HepG2 (cell line): ENCODE measurements around the gene GTF2H4. TPM values are rescaled to one million over a fixed set of nuclear protein-coding genes. Genes with fewer than 3 reads are reported as not detected.
"Not testable (repeated sequence)": the region's sequence is repeated elsewhere in the genome, so short reads cannot be mapped to it uniquely, and the experiment has no call there.

ENCODE experiments used
- ATAC-seq: fragments of 200-7000 bp; cut with Tn5 transposase; 3 replicates; pipeline ENCODE4 v1.9.1; 2020; ENCODE audit warnings: mild to moderate bottlenecking, moderate library complexity
- BruUV-seq: library from RNA; stranded (reverse); fragments of 400-500 nt; replicated peaks from 2 replicates; lab custom pipeline; 2021; lab: Mats Ljungman, UMichigan
- CTCF ChIA-PET: fragments of 300-600 bp; formaldehyde crosslinking; extraction: SDS; loops from one replicate; lab custom pipeline; 2021; ENCODE audit warnings: low total read pairs, inconsistent platforms, low intra/inter-chr PET ratio; lab: Yijun Ruan, JAX
- POLR2A ChIA-PET: fragments of 350-600 bp; sonication (Branson Sonifier 250); formaldehyde crosslinking; loops from one replicate; lab custom pipeline; 2020; ENCODE audit warnings: antibody characterized with exemption, inconsistent platforms; lab: Yijun Ruan, JAX
- DNase-seq: peaks from one replicate; pipeline ENCODE4 v3.0.0-alpha.2; 2015; ENCODE audit warnings: low spot score
- FAIRE-seq: peaks from 3 replicates; lab custom pipeline; 2011; peaks lifted over from hg19 to GRCh38; lab: Jason Lieb, UNC
- H2AFZ ChIP-seq: one replicate; pipeline ENCODE4 v1.6.1; 2011; ENCODE audit warnings: low read length, inconsistent platforms
- H3K27ac ChIP-seq: fragments of 300-600 bp; 3 replicates; pipeline ENCODE4 v1.8.0; 2011; ENCODE audit warnings: mixed run types, mild to moderate bottlenecking, mixed read lengths, low read length, inconsistent platforms; ENCODE audit not compliant: insufficient read depth; ENCODE audit errors: extremely low read length
- H3K27me3 ChIP-seq, 2 experiments: fragments of 200-600 bp in 1 of 2; 2 replicates in 1 of 2; 3 replicates in 1 of 2; pipeline versions ENCODE4 v1.6.0 to v1.8.0; 2011; ENCODE audit warnings: low read length in 2 of 2, mild to moderate bottlenecking in 2 of 2, moderate library complexity in 2 of 2, inconsistent platforms in 1 of 2; ENCODE audit not compliant: insufficient read depth in 2 of 2, control insufficient read depth in 1 of 2
- H3K36me3 ChIP-seq, 2 experiments: fragments of 200-600 bp in 1 of 2; replicated peaks in 1 of 2; 2 replicates in 1 of 2; 3 replicates in 1 of 2; pipeline versions ENCODE4 v1.5.1 to v1.8.0; 2011; ENCODE audit warnings: low read length in 2 of 2, inconsistent platforms in 1 of 2; ENCODE audit not compliant: insufficient read depth in 2 of 2, control insufficient read depth in 1 of 2
- H3K4me1 ChIP-seq: 2 replicates; pipeline ENCODE4 v1.5.1; 2012; ENCODE audit warnings: low read length, inconsistent platforms; ENCODE audit not compliant: insufficient read depth
- H3K4me2 ChIP-seq: 2 replicates; pipeline ENCODE4 v1.6.0; 2011; ENCODE audit warnings: low read depth, low read length, inconsistent platforms
- H3K4me3 ChIP-seq, 3 experiments: fragments of 200-600 bp in 1 of 3; sonication (generic), shearing (Covaris generic) in 1 of 3; replicated peaks in 1 of 3; 2 replicates each; pipeline ENCODE4 v1.5.1; 2011 to 2016; ENCODE audit warnings: low read length in 3 of 3, inconsistent platforms in 2 of 3, low read depth in 2 of 3, mild to moderate bottlenecking in 2 of 3, control low read depth in 1 of 3, mixed read lengths in 1 of 3; ENCODE audit not compliant: insufficient read depth in 1 of 3
- H3K79me2 ChIP-seq: one replicate; pipeline ENCODE4 v1.6.1; 2011; ENCODE audit warnings: low read length, inconsistent platforms; ENCODE audit not compliant: insufficient read depth
- H3K9ac ChIP-seq: 2 replicates; pipeline ENCODE4 v1.6.0; 2011; ENCODE audit warnings: mild to moderate bottlenecking, low read depth, low read length, inconsistent platforms; ENCODE audit not compliant: insufficient read depth
- H3K9me3 ChIP-seq: 2 replicates; pipeline ENCODE4 v1.5.1; 2012; ENCODE audit warnings: mild to moderate bottlenecking, low read length
- H4K20me1 ChIP-seq: 2 replicates; pipeline ENCODE4 v1.6.0; 2011; ENCODE audit warnings: inconsistent platforms, mild to moderate bottlenecking, low read length, moderate library complexity; ENCODE audit not compliant: insufficient read depth
- ASH2L ChIP-seq: fragments of 300-600, 200-600 bp; sonication (generic); IDR thresholded peaks from 2 replicates; pipeline ENCODE4 v1.7.0; 2017; ENCODE audit warnings: low read depth, mild to moderate bottlenecking, moderate library complexity, mixed read lengths, low read length; ENCODE audit not compliant: insufficient read length
- NCOA2 ChIP-seq: sonication (generic); formaldehyde crosslinking; IDR thresholded peaks from 2 replicates; pipeline ENCODE4 v1.8.0; 2022; ENCODE audit warnings: inconsistent platforms
- WGBS: methylation state at CpG from one replicate; pipeline ENCODE4 v1.1.6; 2017; ENCODE audit warnings: low lambda C conversion rate; 5-methylcytosine and 5-hydroxymethylcytosine counted together
- in situ Hi-C: cut with HindIII; loops from 2 replicates; pipeline ENCODE4 v1.10.0; 2017; ENCODE audit warnings: low pct_unique_long_range_greater_than_20kb; ENCODE audit not compliant: extremely low pct_ligation_motif_present
- intact Hi-C: fragments of 100-400 bp; cut with micrococcal nuclease; formaldehyde crosslinking; loops from one replicate; pipeline ENCODE4 v1.10.0; 2022; ENCODE audit not compliant: unreplicated experiment
- polyA plus RNA-seq, 8 experiments: library from polyadenylated mRNA; depleted of rRNA in 3 of 8; stranded (reverse) in 7 of 8; unstranded in 1 of 8; fragments of >200 nt; fragmentation: Illumina TruSeq in 4 of 8; extraction: Trizol in 4 of 8; gene quantifications; 2 replicates each; pipeline versions ENCODE4 v1.2.1 to v1.2.3, GENCODE V29; 2011 to 2016; ENCODE audit warnings: low read depth in 4 of 8, missing spikeins in 1 of 8, mixed read lengths in 1 of 8; ENCODE audit not compliant: insufficient read depth in 1 of 8
- total RNA-seq, 5 experiments: library from RNA; depleted of rRNA; stranded (reverse); fragments of >200 nt; fragmentation: Illumina TruSeq; extraction: Trizol; gene quantifications; 2 replicates each; pipeline ENCODE4 v1.2.3, GENCODE V29; 2016; ENCODE audit warnings: low read depth in 1 of 5

GTF2H4 gene
- total and polyA plus RNA-seq, 2 of the 13 experiments (the other 11 are each of a cell fraction or from before 2014, with no cell fraction given) = 15.9 to 49.3 TPM

DNA sequence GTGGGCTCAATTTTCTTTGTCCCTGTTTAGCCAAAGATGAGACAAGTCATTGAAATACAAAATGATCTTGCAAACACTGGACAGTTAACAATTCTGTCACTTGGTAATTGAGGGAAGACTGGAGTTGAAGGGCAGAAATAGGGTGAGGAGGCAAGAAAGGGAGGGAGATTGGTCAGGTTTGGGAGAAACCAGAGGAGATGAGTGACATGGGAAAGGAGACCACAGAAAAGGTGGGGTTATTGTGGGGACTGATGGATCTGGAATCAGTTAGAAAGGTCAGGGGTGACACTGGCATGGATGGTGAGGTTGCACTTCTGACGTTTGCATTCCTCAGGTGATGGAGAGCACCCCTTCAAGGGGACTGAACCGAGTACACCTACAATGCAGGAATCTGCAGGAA is 693 bp downstream of the GTF2H4 start:
- in situ Hi-C loops = no loop called here
- FAIRE-seq (no peak), DNase-seq (no peak), ATAC-seq (no peak)
- peak overlapping the region; percentile 76 to 98 (median 82) for H3K4me3 ChIP-seq
- H3K79me2 ChIP-seq = peaks cover 17% of the 10 kb centered on the region
- H3K27ac ChIP-seq = peak overlapping the region; percentile 22
- H3K4me1 ChIP-seq = peaks cover 42% of the 10 kb centered on the region
- no peak overlapping the region for H2AFZ ChIP-seq
- no TSS peak for BruUV-seq
- H3K36me3 ChIP-seq = peaks cover 4 to 26% of the 10 kb centered on the region in 2 experiments; a peak in 4 of 5 replicates
- H3K27me3 ChIP-seq = no peaks in the 10 kb centered on the region; a peak in 1 of 5 replicates
- no peaks in the 10 kb centered on the region for H4K20me1 ChIP-seq
- ChIA-PET POLR2A (interaction anchor here (1.1 to 5.4 kb wide), 2 partner anchors 25 to 338 kb away, joined by 3 to 45 read pairs; partner anchors contain the start of genes ABCF1 and DDR1), CTCF (no interaction called here)
- TF ChIP-seq ASH2L (no peak), NCOA2 (CRISPR knock-in tag) (no peak)
- no peaks in the 10 kb centered on the region for H3K9me3 ChIP-seq
- peak overlapping the region; percentile 93 for H3K4me2 ChIP-seq
- peak overlapping the region; percentile 74 for H3K9ac ChIP-seq
- 31% methylated on average over 2 of the region's 2 CpGs for WGBS
- intact Hi-C loops = loop anchor here (2.0 kb wide), 1 partner anchor 32 kb away; no protein-coding TSS in a partner anchor

DNA sequence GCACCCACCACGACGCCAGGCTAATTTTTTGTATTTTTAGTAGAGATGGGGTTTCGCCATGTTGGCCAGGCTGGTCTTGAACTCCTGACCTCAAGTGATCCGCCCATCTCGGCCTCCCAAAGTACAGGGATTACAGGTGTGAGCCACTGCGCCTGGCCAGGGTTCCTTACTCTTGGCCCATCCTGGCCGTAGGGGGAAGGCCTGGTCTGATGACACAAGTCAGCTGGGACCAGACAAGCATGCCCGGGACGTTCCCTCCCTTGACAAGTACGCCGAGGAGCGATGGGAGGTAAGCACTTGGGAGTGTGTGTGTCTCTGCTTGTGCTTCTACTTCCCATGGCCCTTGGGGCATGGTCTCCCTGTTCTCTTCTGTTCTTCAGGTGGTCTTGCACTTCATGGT is 2.5 kb downstream of the GTF2H4 start:
- in situ Hi-C loops, H3K9ac ChIP-seq, H3K4me3 ChIP-seq, H4K20me1 ChIP-seq, H3K9me3 ChIP-seq, H3K27me3 ChIP-seq, POLR2A ChIA-PET, CTCF ChIA-PET, BruUV-seq, FAIRE-seq, H3K27ac ChIP-seq, intact Hi-C loops, DNase-seq, ATAC-seq, H3K4me2 ChIP-seq, H2AFZ ChIP-seq: not testable (repeated sequence)
- peaks cover 25% of the 10 kb centered on the region for H3K79me2 ChIP-seq
- peaks cover 51% of the 10 kb centered on the region for H3K4me1 ChIP-seq
- 97% methylated on average over 12 of the region's 12 CpGs for WGBS
- peaks cover 4 to 26% of the 10 kb centered on the region in 2 experiments; a peak in 4 of 5 replicates for H3K36me3 ChIP-seq
